PC-3 (cell line): ENCODE measurements around the gene GPRC5B.

Experiments
- EZH2 ChIP-seq: fragments of 300-600 bp; sonication (generic); IDR thresholded peaks from one replicate; pipeline ENCODE4 v1.6.1; 2017; ENCODE audit warnings: antibody characterized with exemption, mild to moderate bottlenecking, low read length; ENCODE audit not compliant: unreplicated experiment
- EZH2phosphoT487 ChIP-seq: fragments of 300-600 bp; sonication (generic); IDR thresholded peaks from 2 replicates; pipeline ENCODE4 v1.6.1; 2018; ENCODE audit warnings: mild to moderate bottlenecking, antibody characterized with exemption, low read length, borderline replicate concordance
- TF ChIP-seq, protein P1 (sequence below): fragments of 300-600 bp; sonication (generic); conservative IDR thresholded peaks from 2 replicates; pipeline ENCODE4 v1.5.1; 2017; ENCODE audit warnings: antibody characterized with exemption, low read depth, mild to moderate bottlenecking, low read length

DNA sequence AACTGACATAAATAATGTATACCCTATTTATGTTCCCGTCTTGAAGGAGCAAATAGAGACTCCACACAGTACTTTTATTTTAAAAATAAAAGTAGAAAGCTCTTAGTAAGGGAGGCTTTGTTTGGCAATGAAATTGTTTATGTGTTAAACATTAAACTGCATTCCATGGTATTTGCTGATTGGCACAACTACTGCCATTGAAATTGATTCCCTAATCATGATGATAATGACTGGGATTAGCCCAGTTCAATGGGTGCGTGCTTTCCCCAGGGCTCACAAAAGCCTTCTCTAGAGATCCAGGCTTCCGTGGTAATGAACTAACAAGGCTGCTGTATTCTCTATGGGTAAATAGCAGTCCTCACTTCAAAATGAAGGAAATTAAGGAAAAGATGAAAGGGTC lies 67.5 kb downstream of the GPRC5B start:
- TF ChIP-seq EZH2 = no peak
- TF ChIP-seq, protein P1, sequence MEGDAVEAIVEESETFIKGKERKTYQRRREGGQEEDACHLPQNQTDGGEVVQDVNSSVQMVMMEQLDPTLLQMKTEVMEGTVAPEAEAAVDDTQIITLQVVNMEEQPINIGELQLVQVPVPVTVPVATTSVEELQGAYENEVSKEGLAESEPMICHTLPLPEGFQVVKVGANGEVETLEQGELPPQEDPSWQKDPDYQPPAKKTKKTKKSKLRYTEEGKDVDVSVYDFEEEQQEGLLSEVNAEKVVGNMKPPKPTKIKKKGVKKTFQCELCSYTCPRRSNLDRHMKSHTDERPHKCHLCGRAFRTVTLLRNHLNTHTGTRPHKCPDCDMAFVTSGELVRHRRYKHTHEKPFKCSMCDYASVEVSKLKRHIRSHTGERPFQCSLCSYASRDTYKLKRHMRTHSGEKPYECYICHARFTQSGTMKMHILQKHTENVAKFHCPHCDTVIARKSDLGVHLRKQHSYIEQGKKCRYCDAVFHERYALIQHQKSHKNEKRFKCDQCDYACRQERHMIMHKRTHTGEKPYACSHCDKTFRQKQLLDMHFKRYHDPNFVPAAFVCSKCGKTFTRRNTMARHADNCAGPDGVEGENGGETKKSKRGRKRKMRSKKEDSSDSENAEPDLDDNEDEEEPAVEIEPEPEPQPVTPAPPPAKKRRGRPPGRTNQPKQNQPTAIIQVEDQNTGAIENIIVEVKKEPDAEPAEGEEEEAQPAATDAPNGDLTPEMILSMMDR = no peak
- TF ChIP-seq EZH2phosphoT487 = no peak
